Mucosa of gallbladder (tissue), 1 donor: ENCODE results near the gene BTBD2. TPM values are rescaled to one million over a fixed set of nuclear protein-coding genes. Genes with fewer than 3 reads are reported as not detected.

Experiments used
- DNase-seq: peaks from one replicate; pipeline ENCODE4 v3.0.0-alpha.2; 2020; ENCODE audit warnings: low spot score
- total RNA-seq: library from RNA; stranded (reverse); gene quantifications from one replicate; pipeline ENCODE4 v1.2.1, GENCODE V29; 2021
- donor health status: DM: no; HTN: no; CAD: no.

Gene BTBD2
- total RNA-seq = 92.2 TPM

DNA sequence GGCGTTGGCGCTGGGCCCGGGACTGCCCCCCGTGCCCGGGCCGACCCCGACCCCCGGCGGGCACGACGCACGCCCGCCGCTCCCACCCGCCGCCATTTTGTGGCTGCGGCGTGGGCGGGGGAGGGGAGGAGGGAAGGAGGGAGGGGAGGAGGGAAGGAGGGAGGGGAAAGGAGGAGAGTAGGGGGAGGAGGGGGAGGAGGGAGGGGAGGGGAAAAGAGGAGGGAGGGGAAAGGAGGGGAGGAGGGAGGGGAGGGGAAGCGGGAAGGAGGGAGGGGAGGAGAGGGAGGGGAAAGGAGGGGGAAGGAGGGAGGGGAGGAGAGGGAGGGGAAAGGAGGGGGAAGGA, at the start of gene BTBD2:
Gene BTBD2, minus strand, starts transcription at position 107 of the 343 bp plus-strand sequence. Its CDS starts 11 bp downstream, at position 96.
- peak; percentile 47 for DNase-seq

DNA sequence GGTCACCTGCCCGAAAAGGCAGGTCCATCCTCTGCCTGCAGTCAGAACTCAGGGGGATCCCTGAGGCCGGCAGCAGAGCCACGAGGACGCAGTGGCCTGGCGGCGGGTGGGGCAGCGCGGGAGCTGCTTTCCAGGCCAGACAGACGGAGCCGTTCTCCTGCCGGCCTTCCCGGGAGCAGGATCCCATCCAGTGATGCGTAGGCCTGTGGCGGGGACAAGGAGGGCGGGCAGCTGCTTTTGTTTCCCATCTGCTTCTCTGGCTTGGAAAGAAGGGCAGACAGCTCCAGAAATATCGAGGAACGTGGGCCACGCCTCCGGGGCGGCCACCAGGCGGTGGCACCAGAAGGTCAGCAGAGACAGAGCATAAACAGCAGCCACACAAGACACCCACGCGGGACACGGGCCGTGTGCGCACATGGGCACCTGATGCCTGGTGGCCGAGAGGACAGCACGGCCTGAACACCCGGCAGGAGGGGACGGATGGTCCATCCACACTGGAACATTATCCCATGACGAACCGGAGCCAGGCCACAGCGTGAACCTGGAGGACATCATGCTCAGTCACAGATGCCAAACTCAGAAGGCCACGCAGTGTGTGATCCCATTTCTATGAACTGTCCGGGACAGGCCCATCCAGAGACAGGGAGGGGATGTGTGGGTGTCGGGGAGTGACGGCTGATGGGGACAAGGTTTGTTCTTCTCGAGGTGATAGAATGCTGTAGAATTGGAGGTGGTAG, 49.4 kb upstream of the BTBD2 start:
- no peak for DNase-seq

DNA sequence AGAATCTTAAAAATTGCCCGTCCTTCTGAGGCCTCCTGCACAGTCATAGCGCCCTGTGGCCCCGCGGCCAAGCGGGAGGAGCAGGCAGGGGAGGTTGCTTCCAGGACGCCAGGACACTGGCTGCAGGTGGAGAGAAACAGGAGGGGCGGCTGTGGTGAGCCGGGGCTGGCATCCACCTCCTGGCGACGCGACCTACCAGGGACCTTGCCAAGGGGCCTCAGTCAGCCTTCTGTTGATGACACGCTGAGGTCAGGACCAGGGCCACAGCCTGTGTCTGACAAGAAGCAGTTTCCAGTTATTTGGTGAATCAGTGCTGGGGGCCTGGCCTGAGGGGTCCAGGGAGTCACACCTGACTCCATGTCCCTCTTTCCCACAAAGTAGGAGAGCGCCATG, 48.9 kb upstream of the BTBD2 start:
- no peak for DNase-seq

DNA sequence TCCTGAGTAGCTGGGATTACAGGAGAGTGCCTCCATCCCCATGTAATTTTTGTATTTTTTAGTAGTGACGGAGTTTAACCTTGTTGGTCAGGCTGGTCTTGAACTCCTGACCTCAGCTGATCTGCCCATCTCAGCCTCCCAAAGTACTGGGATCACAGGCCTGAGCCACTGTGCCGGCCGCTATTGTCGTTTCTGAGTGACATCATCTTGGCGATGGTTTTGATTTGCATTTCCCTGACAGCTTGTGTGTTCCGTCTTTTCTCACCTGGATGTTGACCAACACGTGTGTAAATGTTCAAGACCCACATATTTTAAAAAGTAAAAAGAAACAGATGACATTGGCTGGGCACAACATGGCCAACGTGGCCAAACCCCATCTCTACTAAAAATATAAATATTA, 48.3 kb upstream of the BTBD2 start:
- no peak for DNase-seq

DNA sequence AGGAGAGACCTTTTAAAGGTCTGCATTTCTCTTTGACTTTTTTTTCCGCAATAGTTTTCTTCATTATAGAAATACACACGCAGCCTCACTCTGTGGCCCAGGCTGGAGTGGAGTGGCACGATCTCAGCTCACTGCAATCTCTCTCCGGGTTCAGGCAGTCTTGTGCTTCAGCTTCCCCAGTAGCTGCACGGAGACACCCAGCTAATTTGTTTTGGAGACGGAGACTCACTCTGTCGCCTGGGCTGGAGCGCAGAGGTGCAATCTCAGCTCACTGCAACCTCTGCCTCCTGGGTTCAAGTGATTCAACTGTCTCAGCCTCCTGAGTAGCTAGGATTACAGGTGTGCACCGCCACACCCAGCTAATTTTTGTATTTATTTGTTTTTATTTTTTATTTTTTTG, 47.3 kb upstream of the BTBD2 start:
- DNase-seq = no peak

DNA sequence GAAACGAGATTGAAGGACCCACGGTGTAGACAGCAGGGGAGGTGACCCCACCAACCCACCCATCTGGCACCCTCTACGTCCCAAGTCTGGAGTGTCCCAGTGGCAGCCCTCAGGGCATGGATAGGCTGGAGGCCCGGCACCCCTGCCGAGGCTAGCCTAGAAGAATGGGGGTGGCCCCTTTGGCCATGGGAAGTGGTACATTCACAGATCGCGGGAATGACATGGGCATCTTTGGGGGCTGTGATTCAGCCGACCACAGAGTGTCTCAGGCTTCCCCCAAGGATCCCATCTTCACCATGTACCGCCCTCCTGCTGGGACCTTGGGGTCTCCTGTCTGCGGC, 46.8 kb upstream of the BTBD2 start:
- DNase-seq = no peak

DNA sequence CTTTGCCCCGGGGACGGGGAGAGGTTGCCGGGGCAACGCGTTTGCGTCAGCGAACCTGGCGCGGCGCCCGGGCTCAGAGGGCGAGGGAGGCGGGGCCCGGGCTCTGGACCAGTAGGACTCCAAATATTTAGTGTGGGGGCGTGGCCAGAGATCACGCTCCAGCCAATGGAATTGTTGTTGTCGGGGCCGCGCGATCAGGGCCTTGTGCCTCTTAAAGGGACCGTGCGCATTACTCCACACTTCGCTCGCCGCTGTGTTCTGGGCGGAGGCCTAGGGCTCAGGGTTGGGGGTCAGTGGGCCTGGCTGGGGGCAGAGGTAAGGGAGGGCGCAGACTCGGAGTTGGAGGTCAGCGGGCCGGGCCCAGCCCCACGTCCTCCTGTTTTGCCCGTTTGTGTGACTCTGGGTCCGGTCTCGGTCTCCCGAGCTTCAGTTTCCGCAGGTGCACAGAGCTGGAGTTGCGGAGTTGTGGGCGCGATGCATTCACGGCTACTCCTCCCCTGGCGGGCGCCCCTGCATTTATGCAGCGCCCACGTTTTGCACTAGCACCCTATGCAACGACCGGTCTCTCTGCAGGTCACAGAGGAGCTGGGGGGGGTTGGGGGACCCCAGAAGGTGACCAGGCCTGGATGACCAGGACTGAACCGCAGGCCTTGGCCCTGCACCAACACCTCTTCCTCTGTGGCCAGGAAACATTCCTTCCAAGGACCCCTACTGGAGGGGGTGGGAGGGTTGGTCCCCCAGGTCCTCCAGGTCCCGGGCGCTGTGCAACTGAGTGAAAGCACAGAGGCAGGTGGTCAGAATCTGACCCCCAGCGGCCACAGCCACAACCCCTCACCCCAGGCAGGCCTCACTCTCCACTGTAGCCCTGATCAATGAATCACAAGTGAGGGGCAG, 46.2 kb upstream of the BTBD2 start:
- DNase-seq = peak; percentile 100

DNA sequence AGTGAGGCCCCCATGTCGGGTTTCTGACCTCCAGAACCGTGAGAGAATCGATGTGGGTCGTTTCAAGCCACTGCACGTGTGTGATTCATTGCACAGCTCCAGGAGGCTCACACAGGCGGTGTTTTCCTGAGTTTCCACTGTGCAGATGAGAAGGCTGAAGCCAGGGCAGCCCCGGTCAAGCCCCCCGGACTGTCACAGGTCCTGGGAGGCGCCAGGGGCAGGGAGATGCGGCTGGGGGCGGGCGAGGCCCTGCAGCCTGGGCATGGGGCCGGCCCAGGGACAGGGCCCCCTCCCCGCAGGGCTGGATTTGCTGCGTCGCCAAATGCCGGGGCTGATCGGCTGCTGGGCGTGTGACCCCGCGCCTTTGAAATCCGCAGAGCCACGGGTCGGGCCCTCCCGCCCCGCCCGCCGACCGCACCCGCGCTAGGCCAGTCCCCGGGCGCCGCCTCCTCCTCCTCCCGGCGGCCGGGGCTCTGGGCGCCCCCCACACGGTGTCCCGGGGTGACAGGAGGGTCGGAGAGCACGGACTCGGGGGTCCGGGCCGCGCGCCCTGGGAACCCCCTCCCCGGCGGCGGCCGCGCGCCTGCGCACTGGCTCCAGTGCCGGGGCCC, 45.5 kb upstream of the BTBD2 start:
- DNase-seq = peak; percentile 67

DNA sequence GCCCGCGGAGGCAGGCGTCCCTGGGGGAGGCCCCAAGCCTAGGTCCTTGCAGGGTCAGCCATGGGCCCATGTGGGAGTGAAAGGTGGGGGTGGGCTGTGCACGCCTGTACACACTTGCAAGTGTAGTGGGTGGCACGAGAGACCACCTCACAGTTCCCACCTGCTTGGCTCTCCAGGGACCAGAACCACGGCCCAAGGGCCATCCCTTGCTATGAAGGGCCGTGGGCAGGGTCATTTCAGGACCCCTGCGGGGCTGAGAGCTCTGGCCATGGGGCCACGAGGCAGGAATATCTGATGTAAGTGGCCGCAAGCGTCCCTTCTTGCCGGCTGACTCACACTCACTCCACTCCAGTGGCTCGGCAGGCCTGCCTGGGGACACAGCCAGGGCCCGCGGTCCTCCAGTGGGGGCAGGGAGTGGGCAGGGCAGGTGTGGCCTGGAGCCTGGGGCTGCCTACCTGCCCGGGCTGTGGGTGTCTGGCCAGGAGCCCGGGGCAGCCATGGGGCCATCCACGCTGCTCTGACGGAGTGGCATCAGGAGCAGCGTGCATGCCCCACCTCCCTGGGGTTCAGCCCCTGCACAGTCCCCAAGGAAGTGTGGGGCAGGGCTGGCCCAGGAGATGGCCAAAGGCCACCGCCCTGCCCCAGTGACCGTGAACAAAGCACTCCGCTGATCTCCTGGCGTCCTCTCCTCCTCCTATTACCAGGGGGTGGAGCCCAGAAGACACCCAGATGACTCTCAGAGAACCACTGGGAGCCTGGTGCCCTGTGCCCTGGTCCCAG, 44.1 kb upstream of the BTBD2 start:
- DNase-seq = peak; percentile 72

DNA sequence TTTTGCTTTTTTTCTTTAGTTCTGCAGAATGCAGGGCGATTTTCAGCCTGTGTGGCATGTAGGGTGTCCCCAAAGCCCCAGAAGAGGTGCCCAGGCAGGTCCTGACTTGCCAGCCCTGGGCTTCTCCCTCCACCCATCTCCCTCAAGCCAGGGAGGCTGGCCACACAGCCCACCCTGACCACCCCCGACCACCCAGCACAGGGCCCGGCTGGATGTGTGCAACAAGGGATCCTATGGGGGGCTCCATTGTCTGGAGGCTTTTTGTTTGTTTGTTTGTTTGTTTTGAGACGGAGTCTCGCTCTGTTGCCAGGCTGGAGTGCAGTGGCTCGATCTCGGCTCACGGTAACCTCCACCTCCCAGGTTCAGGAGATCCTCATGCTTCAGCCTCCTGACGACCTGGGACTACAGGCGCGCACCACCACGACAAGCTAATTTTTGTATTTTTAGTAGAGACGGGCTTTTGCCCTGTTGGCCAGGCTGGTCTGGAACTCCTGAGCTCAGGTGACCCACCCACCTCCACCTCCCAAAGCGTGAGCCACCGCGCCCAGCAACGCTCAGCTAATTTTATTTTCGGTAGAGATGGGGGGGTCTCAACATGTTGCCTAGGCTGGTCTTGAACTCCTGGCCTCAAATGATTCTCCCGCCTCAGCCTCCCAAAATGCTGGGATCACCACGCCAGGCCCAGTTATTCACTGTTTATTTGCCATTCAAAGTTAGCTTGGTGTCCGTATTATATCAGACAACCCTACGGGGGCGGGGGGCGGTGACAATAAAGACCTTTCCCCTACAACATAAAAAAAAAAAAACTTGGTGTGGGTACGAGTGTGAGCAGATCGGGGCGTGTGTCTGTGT, 43.3 kb upstream of the BTBD2 start:
- DNase-seq = no peak

DNA sequence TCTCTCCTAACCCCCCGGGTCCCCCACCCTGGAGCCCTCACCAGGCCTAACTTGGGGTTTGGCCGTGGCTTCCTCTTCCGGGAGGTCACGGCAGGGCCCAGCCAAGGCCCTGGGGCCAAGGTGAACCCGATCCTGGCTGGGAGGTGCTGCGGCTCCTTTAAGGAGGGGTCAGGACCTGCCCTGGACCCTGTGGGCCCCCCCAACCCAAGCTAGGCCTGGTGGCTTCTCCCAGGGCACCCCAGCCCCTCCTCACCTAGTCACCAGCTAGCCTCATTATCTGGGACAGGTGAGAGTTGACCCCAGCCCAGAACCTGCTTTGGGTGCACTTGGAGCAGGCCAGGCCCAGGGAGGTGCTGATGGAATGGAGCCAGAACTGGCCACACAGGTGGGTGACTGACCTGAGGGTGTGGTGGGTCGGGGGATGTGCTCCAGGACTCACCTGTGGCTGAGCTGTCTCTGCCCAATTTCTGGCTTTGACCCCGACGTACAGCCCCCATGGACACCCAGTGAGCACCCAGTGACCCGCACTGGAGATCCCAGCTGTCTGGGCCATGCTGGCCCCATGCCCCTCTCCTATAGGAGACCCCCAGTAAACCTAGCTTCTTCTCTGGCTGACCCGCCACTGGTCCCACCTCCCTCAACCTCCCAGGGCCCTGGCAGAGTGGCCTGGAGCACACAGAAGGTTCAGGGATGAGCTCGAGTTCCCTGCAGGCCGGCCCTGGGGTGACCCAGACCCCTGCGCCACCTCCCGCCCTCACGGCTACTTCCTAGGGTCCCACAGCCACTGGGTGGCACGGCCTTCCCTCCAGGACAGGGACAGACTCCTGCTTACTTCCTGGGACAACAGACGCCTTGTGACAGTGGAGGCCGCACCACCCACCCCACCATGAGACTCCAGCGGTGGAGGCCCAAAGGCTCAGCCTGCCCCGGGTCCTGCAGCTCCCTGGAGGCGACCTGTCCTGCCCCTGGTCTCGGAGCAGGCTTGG, 42.3 kb upstream of the BTBD2 start:
- no peak for DNase-seq

DNA sequence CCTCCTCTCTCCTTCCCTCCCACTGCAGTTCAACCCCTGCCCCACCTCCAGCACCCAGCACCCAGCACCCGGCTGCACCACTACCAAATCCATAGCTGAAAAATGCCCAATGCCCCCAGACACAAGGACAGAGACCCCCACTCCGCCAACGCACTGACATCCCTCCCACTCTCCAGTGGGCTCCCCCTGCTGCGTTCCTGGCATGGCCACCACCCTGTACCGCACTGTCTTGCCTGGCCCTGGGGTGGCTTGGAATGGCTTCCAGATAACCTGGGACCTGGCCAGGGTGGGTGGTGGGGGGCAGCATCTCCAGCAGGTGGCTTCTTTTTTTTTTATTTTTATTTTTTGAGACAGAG, 41.3 kb upstream of the BTBD2 start:
- DNase-seq = no peak

DNA sequence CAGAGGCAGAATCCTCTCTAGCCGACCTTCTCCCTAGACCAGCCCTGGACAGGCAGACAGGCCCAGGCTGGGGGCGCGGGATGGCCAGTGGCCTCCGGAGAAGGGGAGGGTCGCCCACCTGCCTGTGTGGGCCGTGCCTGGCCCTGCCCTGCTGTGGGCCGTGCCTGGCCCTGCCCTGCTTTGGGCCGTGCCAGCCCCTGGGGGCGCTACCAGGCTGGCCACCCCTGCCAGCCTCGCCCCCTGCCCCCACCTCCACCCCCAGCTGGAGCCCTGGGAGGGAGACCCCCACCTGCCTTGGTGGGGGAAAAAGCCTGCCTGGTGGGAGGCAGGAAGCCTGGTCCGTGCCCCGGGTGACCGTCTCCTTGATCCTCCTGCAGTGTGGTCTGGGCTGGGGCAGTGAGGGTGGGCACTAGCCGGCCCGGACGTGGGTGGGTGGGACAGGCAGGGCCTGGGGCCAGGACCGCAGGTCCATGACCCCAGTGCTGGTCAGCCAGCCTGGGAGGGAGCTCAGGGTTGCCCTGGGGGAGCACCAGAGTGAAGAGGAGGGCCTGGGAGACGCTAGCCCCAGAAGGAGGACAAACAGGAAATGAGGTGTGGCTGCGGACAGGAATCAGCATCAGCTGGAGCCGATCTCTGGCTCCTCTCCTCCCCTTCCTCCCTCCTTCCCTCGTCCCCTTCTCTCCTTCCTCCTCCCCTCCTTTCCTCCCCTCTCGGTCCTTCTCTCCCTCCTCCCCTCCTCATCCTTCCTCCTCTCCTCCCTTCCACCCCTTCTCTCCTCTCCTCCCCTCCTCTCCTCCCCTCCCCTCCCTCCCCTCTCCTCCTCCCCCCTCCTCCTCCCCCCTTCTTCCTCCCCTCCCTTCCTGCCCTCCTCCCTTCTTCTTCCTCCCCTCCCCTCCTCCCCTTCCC, 40.7 kb upstream of the BTBD2 start:
- DNase-seq = peak; percentile 62

DNA sequence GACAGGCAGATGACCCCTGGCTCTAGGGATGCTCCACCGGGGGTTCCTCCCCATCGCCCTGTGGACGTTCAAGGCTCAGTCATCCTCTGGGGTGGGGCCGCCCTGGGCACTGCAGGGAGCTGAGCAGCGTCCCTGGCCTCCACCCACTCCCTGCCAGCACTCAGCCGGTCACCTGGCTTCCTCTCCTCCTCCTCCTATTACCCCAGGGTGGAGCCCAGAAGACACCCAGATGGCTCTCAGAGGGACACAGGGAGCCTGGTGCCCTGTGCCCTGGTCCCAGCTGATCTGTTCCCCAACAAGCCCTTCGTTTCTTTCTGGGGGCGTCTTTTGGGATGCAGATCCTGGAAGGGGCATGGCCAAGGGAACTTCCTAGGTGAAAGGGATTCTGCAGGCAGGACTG, 39.2 kb upstream of the BTBD2 start:
- no peak for DNase-seq

DNA sequence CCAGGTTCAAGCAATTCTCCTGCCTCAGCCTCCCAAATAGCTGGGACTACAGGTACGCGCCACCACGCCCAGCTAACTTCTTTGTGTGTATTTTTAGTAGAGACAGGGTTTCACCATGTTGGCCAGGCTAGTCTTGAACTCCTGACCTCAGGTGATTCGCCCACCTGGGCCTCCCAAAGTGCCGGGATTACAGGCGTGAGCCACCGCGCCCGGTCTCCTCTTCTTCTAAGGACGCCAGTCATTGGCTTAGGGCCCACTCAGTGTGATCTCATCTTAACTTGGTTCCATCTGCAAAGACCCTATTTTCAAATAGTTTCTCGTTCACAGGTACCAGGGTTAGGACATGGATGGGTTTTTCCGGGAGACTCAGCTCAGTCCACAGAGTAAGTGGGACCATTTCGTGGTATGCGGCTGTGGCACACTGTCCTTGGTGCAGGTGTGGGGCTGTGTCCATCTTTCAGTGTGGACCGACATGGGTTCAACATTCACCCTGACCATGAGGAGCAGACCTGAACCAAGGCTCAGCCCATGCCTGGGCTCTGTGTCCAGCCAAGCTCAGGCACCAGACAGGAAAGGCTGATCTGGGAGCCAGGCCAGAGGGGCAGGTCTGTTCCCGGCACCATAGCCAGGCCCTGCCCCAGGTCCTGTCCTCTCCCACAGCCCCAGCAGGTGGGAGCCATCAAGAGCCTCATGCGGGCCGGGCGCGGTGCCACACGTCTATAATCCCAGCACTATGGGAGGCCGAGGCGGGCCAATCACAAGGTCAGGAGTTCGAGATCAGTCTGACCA, 38.3 kb upstream of the BTBD2 start:
- DNase-seq = peak; percentile 70

DNA sequence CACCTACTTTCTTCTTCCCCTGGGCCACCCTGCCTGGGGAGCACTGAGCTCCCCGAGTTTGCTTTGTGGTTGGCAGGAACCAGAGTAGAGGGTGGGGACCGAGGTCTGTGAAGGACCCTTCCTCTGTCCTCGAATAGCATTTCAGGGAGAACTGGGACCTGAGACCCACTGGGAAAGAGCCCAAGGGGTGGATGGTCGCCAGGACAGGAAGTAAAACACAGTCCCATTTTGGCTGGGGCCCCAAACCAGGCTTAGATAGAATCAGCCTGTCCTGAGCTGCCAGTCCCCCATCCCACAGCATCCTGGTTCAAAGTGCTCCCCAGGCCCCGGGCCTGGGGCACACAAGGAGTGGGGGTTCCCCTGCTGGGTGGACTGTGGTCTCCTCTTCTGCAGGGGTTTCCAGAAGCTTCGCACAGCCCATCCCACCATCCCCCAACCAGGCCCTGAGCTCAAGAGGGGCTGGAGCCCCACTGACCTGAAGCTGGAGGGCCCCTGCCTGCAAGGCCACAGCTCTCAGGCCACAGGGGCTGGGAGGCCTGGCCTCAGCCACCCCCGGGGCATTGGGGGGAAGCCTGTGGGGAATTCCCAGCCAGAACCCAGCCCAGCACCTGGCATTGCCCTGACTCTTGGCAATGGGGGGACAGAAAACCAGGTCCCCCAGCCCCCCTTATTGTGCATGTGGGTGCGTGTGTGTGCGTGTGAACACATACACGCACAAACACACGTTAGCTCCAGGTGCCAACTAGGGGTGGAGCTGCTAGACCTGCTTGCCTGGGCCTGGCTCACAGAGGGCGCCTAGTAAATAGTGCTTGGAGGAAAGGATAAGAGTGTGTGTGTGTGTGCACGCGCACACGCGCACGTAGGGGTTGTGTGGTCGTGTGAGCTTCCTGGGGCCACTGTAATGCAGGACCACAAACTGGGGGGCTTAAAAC, 36.5 kb upstream of the BTBD2 start:
- DNase-seq = no peak
